ENCODE data around the gene DPYD.

The DPYD gene

GRCh38 chr1:97920276-97920831 is 480 bp downstream of the DPYD start:
- H3K79me2 ChIP-seq (ENCODE audit: insufficient read depth, low read length) = 0 out of 2 replicates have a peak, but pooled peaks cover 10% of the 10 kb centered on the region
- H3K4me2 ChIP-seq (ENCODE audit: low read depth, low read length, poor library complexity, severe bottlenecking) = peak overlapping the region; percentile 87
- H3K27me3 ChIP-seq (ENCODE audit: low read length) = no peaks in the 10 kb centered on the region
- H3K9me3 ChIP-seq (ENCODE audit: insufficient read depth, low read length) = no peaks in the 10 kb centered on the region
- peak overlapping the region; percentile 79 for H3K9ac ChIP-seq (ENCODE audit: low read length)
- TF ChIP-seq EZH2phosphoT487 (conservative IDR thresholded peaks at IDR 0.05; ENCODE audit: low read length) (no peak), CTCF (IDR thresholded peaks at IDR 0.05; ENCODE audit: insufficient read depth, low read length, poor library complexity, severe bottlenecking) (no peak)
- H4K20me1 ChIP-seq (ENCODE audit: low read depth, low read length) = no peaks in the 10 kb centered on the region; the same call in 1 of the 2 replicates
- peak overlapping the region; percentile 73 for H3K27ac ChIP-seq (ENCODE audit: low read depth, low read length)
- H3K9me2 ChIP-seq (replicated peaks; ENCODE audit: insufficient read depth, low read length) = no peaks in the 10 kb centered on the region
- H2AFZ ChIP-seq (ENCODE audit: low read depth, low read length, severe bottlenecking) = peak overlapping the region; percentile 93
- H3K4me3 ChIP-seq (ENCODE audit: insufficient read depth, low read length, poor library complexity, severe bottlenecking) = peak overlapping the region; percentile 89
- peaks cover 3% of the 10 kb centered on the region; the same call in 1 of the 2 replicates for H3K36me3 ChIP-seq (ENCODE audit: low read length)
- peaks cover 14% of the 10 kb centered on the region for H3F3A ChIP-seq (ENCODE audit: insufficient read depth)

- peak overlapping the region; percentile 87 for H3K4me2 ChIP-seq (ENCODE audit: low read depth, low read length, poor library complexity, severe bottlenecking)
- H3K9ac ChIP-seq (ENCODE audit: low read length) = peak overlapping the region; percentile 79
- H4K20me1 ChIP-seq (ENCODE audit: low read depth, low read length) = no peaks in the 10 kb centered on the region; the same call in 1 of the 2 replicates
- H2AFZ ChIP-seq (ENCODE audit: low read depth, low read length, severe bottlenecking) = peak overlapping the region; percentile 93
- no peak overlapping the region for H3K27ac ChIP-seq (ENCODE audit: low read depth, low read length)
- H3K36me3 ChIP-seq (ENCODE audit: low read length) = peaks cover 3% of the 10 kb centered on the region; the same call in 1 of the 2 replicates
- H3K79me2 ChIP-seq (ENCODE audit: insufficient read depth, low read length) = 0 out of 2 replicates have a peak, but pooled peaks cover 10% of the 10 kb centered on the region
- TF ChIP-seq CTCF (IDR thresholded peaks at IDR 0.05; ENCODE audit: insufficient read depth, low read length, poor library complexity, severe bottlenecking) (no peak), EZH2phosphoT487 (conservative IDR thresholded peaks at IDR 0.05; ENCODE audit: low read length) (no peak)
- no peaks in the 10 kb centered on the region for H3K27me3 ChIP-seq (ENCODE audit: low read length)
- H3F3A ChIP-seq (ENCODE audit: insufficient read depth) = peaks cover 14% of the 10 kb centered on the region
- H3K9me2 ChIP-seq (replicated peaks; ENCODE audit: insufficient read depth, low read length) = no peaks in the 10 kb centered on the region
- peak overlapping the region; percentile 89 for H3K4me3 ChIP-seq (ENCODE audit: insufficient read depth, low read length, poor library complexity, severe bottlenecking)
- H3K9me3 ChIP-seq (ENCODE audit: insufficient read depth, low read length) = no peaks in the 10 kb centered on the region
These were observed 1.1 kb downstream of the DPYD start for GRCh38 chr1:97919585-97920261.

- Histone ChIP-seq H3K36me3 (ENCODE audit: low read length) (peaks cover 3% of the 10 kb centered on the region; the same call in 1 of the 2 replicates), H2AFZ (ENCODE audit: low read depth, low read length, severe bottlenecking) (no peak overlapping the region), H3K27me3 (ENCODE audit: low read length) (no peaks in the 10 kb centered on the region), H3K9me2 (replicated peaks; ENCODE audit: insufficient read depth, low read length) (no peaks in the 10 kb centered on the region), H3K79me2 (ENCODE audit: insufficient read depth, low read length) (0 out of 2 replicates have a peak, but pooled peaks cover 10% of the 10 kb centered on the region), H3F3A (ENCODE audit: insufficient read depth) (peaks cover 14% of the 10 kb centered on the region), H3K4me2 (ENCODE audit: low read depth, low read length, poor library complexity, severe bottlenecking) (peak overlapping the region; percentile 87), H3K4me3 (ENCODE audit: insufficient read depth, low read length, poor library complexity, severe bottlenecking) (no peak overlapping the region), H3K9me3 (ENCODE audit: insufficient read depth, low read length) (no peaks in the 10 kb centered on the region), H3K27ac (ENCODE audit: low read depth, low read length) (no peak overlapping the region), H3K9ac (ENCODE audit: low read length) (no peak overlapping the region), H4K20me1 (ENCODE audit: low read depth, low read length) (no peaks in the 10 kb centered on the region; the same call in 1 of the 2 replicates)
- no peak for TF ChIP-seq EZH2phosphoT487 (conservative IDR thresholded peaks at IDR 0.05; ENCODE audit: low read length)
- TF ChIP-seq CTCF (IDR thresholded peaks at IDR 0.05; ENCODE audit: insufficient read depth, low read length, poor library complexity, severe bottlenecking) = no peak
These were observed 1.9 kb downstream of the DPYD start for GRCh38 chr1:97918961-97919360.

Data from SU-DHL-6 (cell line).